Gastroesophageal sphincter (tissue), 3 donors: ENCODE results near the gene TRAPPC3L.

Source experiments
- CTCF ChIP-seq, 4 experiments: fragments of 200-600 bp in 2 of 4; fragments of 450-650 bp in 2 of 4; sonication (generic) in 1 of 4; IDR thresholded peaks; one replicate each; pipeline ENCODE4 v1.5.1; 2017 to 2019; ENCODE audit warnings: antibody characterized with exemption in 4 of 4, mild to moderate bottlenecking in 2 of 4, moderate library complexity in 2 of 4
- EP300 ChIP-seq: sonication (generic); formaldehyde crosslinking; IDR thresholded peaks from one replicate; pipeline ENCODE4 v1.6.1; 2017; ENCODE audit warnings: antibody characterized with exemption, mild to moderate bottlenecking
- POLR2A ChIP-seq, 2 donors: fragments of 450-650 bp; IDR thresholded peaks; one replicate each; pipeline ENCODE4 v1.6.1; 2017; ENCODE audit warnings: antibody characterized with exemption in 2 of 2, mild to moderate bottlenecking in 2 of 2, moderate library complexity in 1 of 2
- POLR2AphosphoS5 ChIP-seq: sonication (generic); formaldehyde crosslinking; IDR thresholded peaks from one replicate; pipeline ENCODE4 v1.6.1; 2017; ENCODE audit warnings: antibody characterized with exemption

DNA sequence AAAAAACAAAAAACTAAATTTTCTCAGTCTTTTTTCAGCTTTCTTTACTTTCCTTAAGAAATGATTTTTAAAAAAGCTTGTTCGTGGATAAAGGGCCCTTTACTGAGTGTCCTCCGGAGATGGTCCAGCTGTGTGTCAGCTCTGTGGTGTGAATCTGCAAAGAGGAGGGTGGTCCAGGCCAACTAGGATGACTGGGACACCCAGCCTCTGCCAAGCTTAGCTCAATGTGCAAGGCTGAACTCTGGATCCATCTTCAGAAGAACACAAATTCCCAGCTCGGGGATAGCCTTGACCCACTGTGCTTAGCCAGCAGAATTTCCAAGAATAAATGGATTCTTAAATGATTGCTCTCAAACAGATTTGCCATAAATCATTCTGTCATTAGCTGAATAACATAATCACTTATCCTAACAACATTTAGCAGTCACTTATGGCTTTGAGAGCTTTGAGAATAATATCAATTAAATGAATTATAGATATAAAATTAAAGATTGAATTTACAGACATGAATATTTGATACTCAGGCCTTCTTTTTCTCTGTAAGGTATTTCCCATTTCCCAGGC, 48.3 kb downstream of the TRAPPC3L start:
- no peak for TF ChIP-seq CTCF (IDR thresholded peaks at IDR 0.05)
- TF ChIP-seq POLR2A (IDR thresholded peaks at IDR 0.05) = no peak
- TF ChIP-seq POLR2AphosphoS5 = no peak
- TF ChIP-seq EP300 = no peak
